ENCODE data around the gene SETD2. TPM values are rescaled to one million over a fixed set of nuclear protein-coding genes. Genes with fewer than 3 reads are reported as not detected.

SETD2 gene
- total RNA-seq, 4 donors from 2014 or later = 54.0 to 70.2 (median 58.5) TPM

DNA sequence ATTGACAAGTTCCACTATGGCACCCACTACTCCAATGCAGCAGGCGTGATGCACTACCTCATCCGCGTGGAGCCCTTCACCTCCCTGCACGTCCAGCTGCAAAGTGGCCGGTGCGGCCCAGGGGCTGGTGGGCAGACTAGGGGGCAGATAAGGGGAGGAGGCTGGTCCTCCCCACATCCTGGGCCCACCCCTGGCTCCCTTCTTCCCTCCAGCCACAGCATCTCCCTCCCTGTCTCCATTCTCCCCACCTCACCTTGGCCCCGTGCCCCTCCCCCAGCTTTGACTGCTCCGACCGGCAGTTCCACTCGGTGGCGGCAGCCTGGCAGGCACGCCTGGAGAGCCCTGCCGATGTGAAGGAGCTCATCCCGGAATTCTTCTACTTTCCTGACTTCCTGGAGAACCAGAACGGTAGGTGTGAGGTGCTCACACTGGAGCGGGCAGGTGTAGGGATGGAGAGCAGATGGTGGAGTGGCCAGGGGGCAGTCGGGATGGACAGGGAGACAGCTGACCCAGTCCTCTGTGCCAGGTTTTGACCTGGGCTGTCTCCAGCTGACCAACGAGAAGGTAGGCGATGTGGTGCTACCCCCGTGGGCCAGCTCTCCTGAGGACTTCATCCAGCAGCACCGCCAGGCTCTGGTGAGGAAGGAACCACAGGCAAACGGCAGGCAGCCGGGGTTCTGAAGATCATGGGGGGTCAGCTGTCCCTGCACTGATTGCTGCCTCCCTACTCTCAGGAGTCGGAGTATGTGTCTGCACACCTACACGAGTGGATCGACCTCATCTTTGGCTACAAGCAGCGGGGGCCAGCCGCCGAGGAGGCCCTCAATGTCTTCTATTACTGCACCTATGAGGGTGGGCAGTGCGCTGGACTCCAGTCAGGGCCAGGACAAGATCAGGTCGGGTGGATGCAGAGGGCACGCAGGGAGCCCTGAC, 158.4 kb downstream of the SETD2 start:
- H3K27me3 ChIP-seq = no peaks in the 10 kb centered on the region
- ATAC-seq = no peak
- H3K4me3 ChIP-seq = no peak overlapping the region
- H3K27ac ChIP-seq = no peak overlapping the region
- no peaks in the 10 kb centered on the region for H3K9me3 ChIP-seq
- H3K4me1 ChIP-seq = peaks cover 0 to 17% (median 8%) of the 10 kb centered on the region in 3 donors
- no peak for TF ChIP-seq POLR2AphosphoS5 (IDR thresholded peaks at IDR 0.05)
- TF ChIP-seq EP300 (IDR thresholded peaks at IDR 0.05) = no peak
- TF ChIP-seq POLR2A (IDR thresholded peaks at IDR 0.05) = no peak
- TF ChIP-seq, protein P1, sequence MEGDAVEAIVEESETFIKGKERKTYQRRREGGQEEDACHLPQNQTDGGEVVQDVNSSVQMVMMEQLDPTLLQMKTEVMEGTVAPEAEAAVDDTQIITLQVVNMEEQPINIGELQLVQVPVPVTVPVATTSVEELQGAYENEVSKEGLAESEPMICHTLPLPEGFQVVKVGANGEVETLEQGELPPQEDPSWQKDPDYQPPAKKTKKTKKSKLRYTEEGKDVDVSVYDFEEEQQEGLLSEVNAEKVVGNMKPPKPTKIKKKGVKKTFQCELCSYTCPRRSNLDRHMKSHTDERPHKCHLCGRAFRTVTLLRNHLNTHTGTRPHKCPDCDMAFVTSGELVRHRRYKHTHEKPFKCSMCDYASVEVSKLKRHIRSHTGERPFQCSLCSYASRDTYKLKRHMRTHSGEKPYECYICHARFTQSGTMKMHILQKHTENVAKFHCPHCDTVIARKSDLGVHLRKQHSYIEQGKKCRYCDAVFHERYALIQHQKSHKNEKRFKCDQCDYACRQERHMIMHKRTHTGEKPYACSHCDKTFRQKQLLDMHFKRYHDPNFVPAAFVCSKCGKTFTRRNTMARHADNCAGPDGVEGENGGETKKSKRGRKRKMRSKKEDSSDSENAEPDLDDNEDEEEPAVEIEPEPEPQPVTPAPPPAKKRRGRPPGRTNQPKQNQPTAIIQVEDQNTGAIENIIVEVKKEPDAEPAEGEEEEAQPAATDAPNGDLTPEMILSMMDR (IDR thresholded peaks at IDR 0.05) = no peak
- peaks cover 0 to 62% of the 10 kb centered on the region in 2 donors for H3K36me3 ChIP-seq
- 91% methylated on average over 6 of the region's 32 CpGs; no CpG with 5 or more reads in 1 of the 2 donors for WGBS, 2 donors (ENCODE audit: low coverage in 1 of 2)

GRCh38 chr3:47004369-47005211, 159.3 kb downstream of the SETD2 start:
- Histone ChIP-seq H3K27me3 (no peaks in the 10 kb centered on the region), H3K4me1 (peaks cover 0 to 9% (median 0%) of the 10 kb centered on the region in 3 donors), H3K36me3 (peaks cover 0 to 71% of the 10 kb centered on the region in 2 donors), H3K4me3 (no peak overlapping the region), H3K9me3 (no peaks in the 10 kb centered on the region), H3K27ac (no peak overlapping the region)
- WGBS, 2 donors (ENCODE audit: low coverage in 1 of 2) = no CpG with 5 or more reads among the region's 17 CpGs
- TF ChIP-seq POLR2AphosphoS5 (IDR thresholded peaks at IDR 0.05) (no peak), EP300 (IDR thresholded peaks at IDR 0.05) (no peak)
- TF ChIP-seq, protein P1 (IDR thresholded peaks at IDR 0.05) = no peak
- no peak for ATAC-seq

- Histone ChIP-seq H3K4me3 (no peak overlapping the region), H3K27ac (no peak overlapping the region), H3K36me3 (peaks cover 0 to 79% of the 10 kb centered on the region in 2 donors), H3K27me3 (no peaks in the 10 kb centered on the region), H3K9me3 (no peaks in the 10 kb centered on the region), H3K4me1 (peaks cover 0 to 5% (median 0%) of the 10 kb centered on the region in 3 donors)
- no peak for ATAC-seq
- TF ChIP-seq, protein P1 (IDR thresholded peaks at IDR 0.05) = no peak
- TF ChIP-seq POLR2A (IDR thresholded peaks at IDR 0.05) (no peak), POLR2AphosphoS5 (IDR thresholded peaks at IDR 0.05) (no peak), EP300 (IDR thresholded peaks at IDR 0.05) (no peak)
- WGBS, 2 donors (ENCODE audit: low coverage in 1 of 2) = 83 to 98% methylated on average over 9 to 17 of the region's 27 CpGs
Measured at GRCh38 chr3:47003461-47004368, 160.2 kb downstream of the SETD2 start.

GRCh38 chr3:47003056-47003410, 160.9 kb downstream of the SETD2 start:
- no peak for TF ChIP-seq POLR2A (IDR thresholded peaks at IDR 0.05)
- no peak for TF ChIP-seq EP300 (IDR thresholded peaks at IDR 0.05)
- TF ChIP-seq POLR2AphosphoS5 (IDR thresholded peaks at IDR 0.05) = no peak
- TF ChIP-seq, protein P1 (IDR thresholded peaks at IDR 0.05) = no peak
- no peak overlapping the region for H3K4me3 ChIP-seq
- no peaks in the 10 kb centered on the region for H3K9me3 ChIP-seq
- H3K27ac ChIP-seq = no peak overlapping the region
- no peak for ATAC-seq
- H3K36me3 ChIP-seq = peaks cover 0 to 86% of the 10 kb centered on the region in 2 donors
- 76% methylated on average over 4 of the region's 10 CpGs; no CpG with 5 or more reads in 1 of the 2 donors for WGBS, 2 donors (ENCODE audit: low coverage in 1 of 2)
- peaks cover 0 to 8% (median 0%) of the 10 kb centered on the region in 3 donors for H3K4me1 ChIP-seq
- no peaks in the 10 kb centered on the region for H3K27me3 ChIP-seq
